Measurements from ENCODE around the gene MPG.
"Not testable (repeated sequence)": the region's sequence is repeated elsewhere in the genome, so short reads cannot be mapped to it uniquely, and the experiment has no call there.

MPG gene

GRCh38 chr16:35678-36305 lies 42.2 kb upstream of the MPG start:
- no peak for TF ChIP-seq CTCF (IDR thresholded peaks at IDR 0.05)
- Mint-ChIP-seq H3K9me3 (no peaks in the 10 kb centered on the region), H3K27me3 (ENCODE audit: low read depth, poor library complexity) (no peaks in the 10 kb centered on the region), H3K4me3 (no peak overlapping the region), H3K4me1 (peaks cover 24% of the 10 kb centered on the region), H3K36me3 (ENCODE audit: low read depth) (peaks cover under 1% of the 10 kb centered on the region), H3K27ac (no peak overlapping the region)
- DNase-seq: no peak

GRCh38 chr16:36336-36984 lies 41.6 kb upstream of the MPG start:
- Mint-ChIP-seq H3K4me1 (peaks cover 24% of the 10 kb centered on the region), H3K4me3 (no peak overlapping the region)

GRCh38 chr16:37511-37910 lies 40.5 kb upstream of the MPG start:
- no peaks in the 10 kb centered on the region for H3K27me3 Mint-ChIP-seq (ENCODE audit: low read depth, poor library complexity)
- no peak overlapping the region for H3K4me3 Mint-ChIP-seq
- DNase-seq: no peak
- no peak overlapping the region for H3K27ac Mint-ChIP-seq
- peaks cover 24% of the 10 kb centered on the region for H3K4me1 Mint-ChIP-seq
- peaks cover 8% of the 10 kb centered on the region for H3K9me3 Mint-ChIP-seq
- no peak for TF ChIP-seq CTCF (IDR thresholded peaks at IDR 0.05)
- peaks cover 18% of the 10 kb centered on the region for H3K36me3 Mint-ChIP-seq (ENCODE audit: low read depth)

More at GRCh38 chr16:36336-36984, 41.6 kb upstream of the MPG start:
- no peak for TF ChIP-seq CTCF (IDR thresholded peaks at IDR 0.05)
- no peak for DNase-seq
- Mint-ChIP-seq H3K27me3 (ENCODE audit: low read depth, poor library complexity) (no peaks in the 10 kb centered on the region), H3K36me3 (ENCODE audit: low read depth) (peaks cover 8% of the 10 kb centered on the region), H3K9me3 (no peaks in the 10 kb centered on the region), H3K27ac (no peak overlapping the region)

GRCh38 chr16:38206-38605 lies 39.8 kb upstream of the MPG start:
- H3K27me3 Mint-ChIP-seq (ENCODE audit: low read depth, poor library complexity); H3K4me3 Mint-ChIP-seq; DNase-seq; H3K27ac Mint-ChIP-seq; H3K9me3 Mint-ChIP-seq: not testable (repeated sequence)
- H3K36me3 Mint-ChIP-seq (ENCODE audit: low read depth): peaks cover 25% of the 10 kb centered on the region
- peaks cover 24% of the 10 kb centered on the region for H3K4me1 Mint-ChIP-seq

GRCh38 chr16:38941-39892 lies 38.8 kb upstream of the MPG start:
- Mint-ChIP-seq H3K9me3 (peaks cover 8% of the 10 kb centered on the region), H3K4me1 (peaks cover 16% of the 10 kb centered on the region), H3K36me3 (ENCODE audit: low read depth) (peaks cover 35% of the 10 kb centered on the region), H3K4me3 (no peak overlapping the region), H3K27ac (no peak overlapping the region), H3K27me3 (ENCODE audit: low read depth, poor library complexity) (no peaks in the 10 kb centered on the region)
- no peak for DNase-seq
- no peak for TF ChIP-seq CTCF (IDR thresholded peaks at IDR 0.05)

- no peak for DNase-seq
- Mint-ChIP-seq H3K4me1 (peaks cover 7% of the 10 kb centered on the region), H3K9me3 (peaks cover 8% of the 10 kb centered on the region), H3K4me3 (no peak overlapping the region), H3K27ac (no peak overlapping the region), H3K36me3 (ENCODE audit: low read depth) (peaks cover 57% of the 10 kb centered on the region), H3K27me3 (ENCODE audit: low read depth, poor library complexity) (no peaks in the 10 kb centered on the region)
- TF ChIP-seq CTCF (IDR thresholded peaks at IDR 0.05): no peak
These were observed 36.5 kb upstream of the MPG start for GRCh38 chr16:41439-42068.

Data from nephron progenitor cell (in vitro differentiated cells).